Measurements from ENCODE around the gene ARHGEF12.

The ARHGEF12 gene

DNA sequence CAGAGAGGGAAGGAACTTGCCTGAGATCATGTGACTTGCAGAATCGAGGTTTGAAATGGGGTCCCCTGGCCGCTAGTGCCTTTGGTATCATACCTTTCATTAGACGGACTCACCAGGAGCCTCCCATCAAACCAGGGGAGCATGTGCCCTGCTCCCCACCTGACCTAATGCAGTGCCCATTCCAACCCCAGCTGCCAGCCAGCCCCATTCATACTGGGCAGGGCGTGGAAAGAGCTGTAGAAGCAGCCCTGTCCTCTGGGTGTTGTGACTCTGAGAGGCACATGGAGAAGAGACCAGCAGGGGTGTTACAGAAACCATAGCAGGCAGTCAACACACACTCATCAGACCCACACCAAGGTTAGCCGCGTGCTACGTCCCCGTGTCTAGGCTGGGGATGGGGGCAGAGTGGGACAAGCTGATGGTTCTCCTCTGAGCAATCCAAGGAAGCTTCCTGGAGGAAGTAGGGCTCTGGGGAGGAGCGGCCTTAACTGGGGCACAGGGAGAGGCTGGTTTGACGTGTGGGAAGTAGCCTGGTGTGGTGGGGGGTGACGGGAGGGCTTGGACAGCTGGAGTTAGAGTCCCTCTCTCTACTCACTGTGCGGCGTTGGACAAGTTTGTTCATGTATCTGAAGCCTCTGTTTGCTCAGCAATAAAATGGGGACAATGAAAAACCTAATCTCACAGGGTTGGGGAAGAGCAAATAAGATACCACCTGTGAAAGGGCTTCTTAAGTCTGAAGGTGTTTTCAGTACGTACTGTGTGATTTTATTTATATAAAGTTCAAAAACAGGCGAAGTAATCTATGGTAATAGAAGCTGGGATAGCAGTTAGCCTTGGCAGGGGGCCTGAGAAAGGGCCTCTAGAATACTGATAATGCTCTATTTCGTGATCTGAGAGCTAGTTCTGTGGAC, 189.3 kb downstream of the ARHGEF12 start:
- no peak for TF ChIP-seq Cebpa-rat (IDR thresholded peaks at IDR 0.05)

GRCh38 chr11:120526241-120526640, 190.0 kb downstream of the ARHGEF12 start:
- H3K27me3 ChIP-seq, result no peaks in the 10 kb centered on the region
- no peak for TF ChIP-seq Cebpa-rat (IDR thresholded peaks at IDR 0.05)
- no peaks in the 10 kb centered on the region for H4K20me1 ChIP-seq
- H3K4me1 ChIP-seq, result peaks cover 0 to 29% (median 20%) of the 10 kb centered on the region in 10 experiments; a peak in 14 of 20 replicates
- no peaks in the 10 kb centered on the region for H3K9me3 ChIP-seq (replicated peaks in 1 of 11)
- H3K36me3 ChIP-seq, result no peaks in the 10 kb centered on the region
- H3K9ac ChIP-seq, result no peak overlapping the region
- no peak overlapping the region for H3K27ac ChIP-seq
- no peak overlapping the region for H3K4me3 ChIP-seq
- H3K4me2 ChIP-seq, result no peak overlapping the region

More for the DNA sequence above, 189.3 kb downstream of the ARHGEF12 start:
- Histone ChIP-seq H4K20me1 (no peaks in the 10 kb centered on the region), H3K27ac (no peak overlapping the region), H3K36me3 (no peaks in the 10 kb centered on the region), H3K4me1 (peaks cover 0 to 29% (median 20%) of the 10 kb centered on the region in 10 experiments; a peak in 14 of 20 replicates), H3K9ac (no peak overlapping the region), H3K4me3 (no peak overlapping the region), H3K4me2 (no peak overlapping the region), H3K27me3 (no peaks in the 10 kb centered on the region), H3K9me3 (replicated peaks in 1 of 11) (no peaks in the 10 kb centered on the region)

GRCh38 chr11:120527111-120527761, 191.0 kb downstream of the ARHGEF12 start:
- Histone ChIP-seq H4K20me1 (no peaks in the 10 kb centered on the region), H3K27ac (no peak overlapping the region), H3K9ac (no peak overlapping the region), H3K36me3 (no peaks in the 10 kb centered on the region), H3K9me3 (replicated peaks in 1 of 11) (no peaks in the 10 kb centered on the region), H3K4me3 (no peak overlapping the region), H3K4me2 (peak overlapping the region in 1 of 11 experiments; percentile 20; a peak in 1 of 22 replicates), H3K4me1 (peaks cover 0 to 23% (median 18%) of the 10 kb centered on the region in 10 experiments; a peak in 14 of 20 replicates), H3K27me3 (no peaks in the 10 kb centered on the region)
- no peak for TF ChIP-seq Cebpa-rat (IDR thresholded peaks at IDR 0.05)

DNA sequence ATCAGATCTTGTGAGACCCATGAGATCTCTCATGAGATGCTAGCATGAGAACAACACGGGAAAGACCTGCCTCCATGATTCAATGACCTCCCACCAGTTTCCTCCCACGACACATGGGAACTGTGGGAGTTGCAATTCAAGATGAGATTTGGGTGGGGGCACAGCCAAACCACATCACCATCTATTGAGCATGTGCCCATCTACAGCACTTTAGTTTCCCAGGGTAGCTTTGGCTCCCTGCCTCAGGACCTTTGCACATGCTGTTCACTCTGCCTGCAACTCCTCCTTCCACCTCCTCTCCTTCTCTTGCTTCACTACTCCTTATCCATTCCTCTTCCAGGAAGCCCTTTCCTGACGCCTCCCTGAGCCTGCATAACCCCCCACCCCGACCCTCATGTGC, 192.5 kb downstream of the ARHGEF12 start:
- Histone ChIP-seq H3K4me2 (no peak overlapping the region), H3K27me3 (no peaks in the 10 kb centered on the region), H3K36me3 (no peaks in the 10 kb centered on the region), H4K20me1 (no peaks in the 10 kb centered on the region), H3K4me3 (no peak overlapping the region), H3K9ac (no peak overlapping the region), H3K4me1 (peaks cover 0 to 8% (median 2%) of the 10 kb centered on the region in 10 experiments; a peak in 9 of 20 replicates), H3K9me3 (replicated peaks in 1 of 11) (no peaks in the 10 kb centered on the region), H3K27ac (no peak overlapping the region)
- no peak for TF ChIP-seq Cebpa-rat (IDR thresholded peaks at IDR 0.05)

DNA sequence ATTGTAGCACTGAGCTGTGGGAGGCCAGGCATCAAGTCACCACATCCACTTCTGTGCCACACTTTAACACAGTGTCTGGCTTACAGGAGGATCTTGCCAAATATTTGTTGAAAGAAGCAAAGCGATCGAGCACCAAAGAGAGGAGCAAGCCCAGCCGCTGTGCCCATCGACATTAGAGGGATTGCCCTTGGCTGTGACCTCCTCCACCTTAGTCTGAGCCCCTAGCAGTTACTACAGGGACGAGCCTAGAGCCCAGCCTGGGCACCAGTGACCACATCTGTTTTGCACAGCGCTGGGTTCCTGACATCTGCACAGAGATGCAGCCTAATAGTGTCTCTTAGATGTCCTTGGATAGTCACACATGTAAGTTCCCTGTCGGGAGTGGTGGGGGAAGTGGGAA, 193.0 kb downstream of the ARHGEF12 start:
- no peak overlapping the region for H3K4me2 ChIP-seq
- TF ChIP-seq Cebpa-rat (IDR thresholded peaks at IDR 0.05), result no peak
- H3K27me3 ChIP-seq, result no peaks in the 10 kb centered on the region
- H3K9ac ChIP-seq, result no peak overlapping the region
- peaks cover 0 to 3% (median 0%) of the 10 kb centered on the region in 10 experiments; a peak in 5 of 20 replicates for H3K4me1 ChIP-seq
- H3K9me3 ChIP-seq (replicated peaks in 1 of 11), result no peaks in the 10 kb centered on the region
- no peak overlapping the region for H3K27ac ChIP-seq
- H3K4me3 ChIP-seq, result no peak overlapping the region
- H4K20me1 ChIP-seq, result no peaks in the 10 kb centered on the region
- no peaks in the 10 kb centered on the region for H3K36me3 ChIP-seq

DNA sequence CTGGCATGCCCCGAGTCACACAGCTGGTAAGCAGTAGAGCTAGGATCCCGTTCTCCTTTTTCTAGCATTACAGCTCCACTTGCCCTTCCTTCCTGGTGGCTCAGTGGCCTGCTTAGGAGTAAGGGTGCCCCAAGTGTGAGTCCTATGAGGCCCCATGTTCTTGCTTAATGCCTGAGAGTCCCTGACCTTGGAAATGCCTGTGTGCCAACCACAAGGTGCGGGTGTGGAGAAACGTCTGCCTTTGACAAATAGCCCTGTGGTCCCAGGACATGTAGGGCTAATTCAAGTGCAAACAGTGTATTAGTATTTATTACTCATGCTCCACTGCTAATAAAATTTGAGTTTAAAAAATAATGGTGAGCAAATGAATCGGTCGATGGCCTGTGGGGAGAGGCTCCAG, 193.7 kb downstream of the ARHGEF12 start:
- H3K27me3 ChIP-seq, result no peaks in the 10 kb centered on the region
- H3K9ac ChIP-seq, result no peak overlapping the region
- H3K27ac ChIP-seq, result no peak overlapping the region
- H3K36me3 ChIP-seq, result no peaks in the 10 kb centered on the region
- H3K4me1 ChIP-seq, result no peaks in the 10 kb centered on the region; a peak in 1 of 20 replicates
- no peak for TF ChIP-seq Cebpa-rat (IDR thresholded peaks at IDR 0.05)
- H3K4me2 ChIP-seq, result no peak overlapping the region
- H3K4me3 ChIP-seq, result no peak overlapping the region
- no peaks in the 10 kb centered on the region for H4K20me1 ChIP-seq
- H3K9me3 ChIP-seq (replicated peaks in 1 of 11), result no peaks in the 10 kb centered on the region

- H4K20me1 ChIP-seq, result no peaks in the 10 kb centered on the region
- no peaks in the 10 kb centered on the region for H3K27me3 ChIP-seq
- H3K4me3 ChIP-seq, result no peak overlapping the region
- H3K9me3 ChIP-seq (replicated peaks in 1 of 11), result no peaks in the 10 kb centered on the region
- H3K4me2 ChIP-seq, result no peak overlapping the region
- H3K36me3 ChIP-seq, result no peaks in the 10 kb centered on the region
- no peak for TF ChIP-seq Cebpa-rat (IDR thresholded peaks at IDR 0.05)
- no peak overlapping the region for H3K9ac ChIP-seq
- no peak overlapping the region for H3K27ac ChIP-seq
- H3K4me1 ChIP-seq, result no peaks in the 10 kb centered on the region; a peak in 1 of 20 replicates
Observed at GRCh38 chr11:120532082-120532831, 196.0 kb downstream of the ARHGEF12 start.

DNA sequence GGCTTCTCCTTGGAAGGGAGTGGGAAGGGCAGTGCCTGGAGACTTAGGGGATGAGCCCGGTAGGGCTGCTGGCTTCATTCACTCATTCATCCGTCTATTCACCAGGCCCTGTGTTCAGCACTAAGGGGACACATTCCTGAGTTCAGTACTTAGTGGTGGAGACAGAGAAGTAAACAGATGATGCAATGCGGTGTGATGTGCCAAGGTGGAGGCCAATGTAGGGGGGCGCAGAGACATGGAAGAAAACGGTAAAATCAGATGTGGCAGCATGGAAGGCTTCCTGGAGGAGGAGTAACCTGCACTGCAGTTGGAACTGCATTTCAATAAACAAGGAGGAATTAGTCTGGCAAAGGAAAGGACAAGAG, 196.6 kb downstream of the ARHGEF12 start:
- Histone ChIP-seq H3K36me3 (no peaks in the 10 kb centered on the region), H3K4me2 (no peak overlapping the region), H3K27ac (no peak overlapping the region), H3K4me3 (no peak overlapping the region), H3K4me1 (no peaks in the 10 kb centered on the region), H3K27me3 (no peaks in the 10 kb centered on the region), H4K20me1 (no peaks in the 10 kb centered on the region), H3K9ac (no peak overlapping the region), H3K9me3 (replicated peaks in 1 of 11) (no peaks in the 10 kb centered on the region)
- no peak for TF ChIP-seq Cebpa-rat (IDR thresholded peaks at IDR 0.05)
